Astrocyte (in vitro differentiated cells and primary cell): Measurements from ENCODE around the gene DNAH11. TPM values are rescaled to one million over a fixed set of nuclear protein-coding genes. Genes with fewer than 3 reads are reported as not detected.

Experiments used
- DNase-seq: peaks from one replicate; pipeline ENCODE4 v3.0.0-alpha.2; 2010; ENCODE audit warnings: low read depth
- FAIRE-seq: peaks from 2 replicates; lab custom pipeline; 2011; peaks lifted over from hg19 to GRCh38; lab: Jason Lieb, UNC
- H2AFZ ChIP-seq: 2 replicates; pipeline ENCODE4 v1.6.0; 2012; ENCODE audit warnings: low read depth, low read length, inconsistent platforms
- H3K27ac ChIP-seq: 2 replicates; pipeline ENCODE4 v1.5.1; 2011; ENCODE audit warnings: low read depth, low read length, inconsistent platforms
- H3K27me3 ChIP-seq: 2 replicates; pipeline ENCODE4 v1.6.0; 2011; ENCODE audit warnings: low read length, inconsistent platforms; ENCODE audit not compliant: insufficient read depth
- H3K36me3 ChIP-seq: 2 replicates; pipeline ENCODE4 v1.5.1; 2011; ENCODE audit warnings: low read length, inconsistent platforms; ENCODE audit not compliant: insufficient read depth
- H3K4me1 ChIP-seq: 2 replicates; pipeline ENCODE4 v1.5.1; 2011; ENCODE audit warnings: low read length, inconsistent platforms; ENCODE audit not compliant: insufficient read depth
- H3K4me2 ChIP-seq: 2 replicates; pipeline ENCODE4 v1.6.0; 2012; ENCODE audit warnings: low read length, inconsistent platforms
- H3K4me3 ChIP-seq: 2 replicates; pipeline ENCODE4 v1.5.1; 2011; ENCODE audit warnings: low read depth, mild to moderate bottlenecking, low read length, inconsistent platforms; ENCODE audit not compliant: insufficient read depth
- H3K79me2 ChIP-seq: 2 replicates; pipeline ENCODE4 v1.6.0; 2012; ENCODE audit warnings: mild to moderate bottlenecking, low read length, inconsistent platforms; ENCODE audit not compliant: insufficient read depth
- H3K9ac ChIP-seq: 2 replicates; pipeline ENCODE4 v1.6.0; 2012; ENCODE audit warnings: mild to moderate bottlenecking, low read length, inconsistent platforms
- H3K9me3 ChIP-seq: 2 replicates; pipeline ENCODE4 v1.5.1; 2012; ENCODE audit warnings: low read depth, mild to moderate bottlenecking, low read length, inconsistent platforms; ENCODE audit not compliant: insufficient read depth
- H4K20me1 ChIP-seq: 2 replicates; pipeline ENCODE4 v1.6.0; 2012; ENCODE audit warnings: low read length, inconsistent platforms; ENCODE audit not compliant: insufficient read depth
- H3K27ac Mint-ChIP-seq: one replicate; pipeline ENCODE4 v1.8.0; 2021; ENCODE audit warnings: mild to moderate bottlenecking, mixed read lengths; ENCODE audit not compliant: unreplicated experiment
- H3K27me3 Mint-ChIP-seq: one replicate; pipeline ENCODE4 v1.8.0; 2021; ENCODE audit warnings: low read depth, mixed read lengths; ENCODE audit not compliant: unreplicated experiment
- H3K36me3 Mint-ChIP-seq: one replicate; pipeline ENCODE4 v1.8.0; 2021; ENCODE audit warnings: low read depth, mixed read lengths; ENCODE audit not compliant: unreplicated experiment
- H3K4me1 Mint-ChIP-seq: one replicate; pipeline ENCODE4 v1.8.0; 2021; ENCODE audit warnings: low read depth, mixed read lengths; ENCODE audit not compliant: unreplicated experiment
- H3K4me3 Mint-ChIP-seq: one replicate; pipeline ENCODE4 v1.8.0; 2021; ENCODE audit warnings: mild to moderate bottlenecking, moderate library complexity, mixed read lengths; ENCODE audit not compliant: unreplicated experiment
- H3K9me3 Mint-ChIP-seq: one replicate; pipeline ENCODE4 v1.8.0; 2021; ENCODE audit warnings: mild to moderate bottlenecking, mixed read lengths; ENCODE audit not compliant: unreplicated experiment
- CTCF ChIP-seq: IDR thresholded peaks from 2 replicates; pipeline ENCODE4 v1.5.1; 2011; ENCODE audit warnings: low read depth, mild to moderate bottlenecking, inconsistent platforms, low read length, moderate library complexity; ENCODE audit not compliant: insufficient read depth
- EZH2 ChIP-seq: IDR thresholded peaks from 2 replicates; pipeline ENCODE4 v1.6.1; 2012; ENCODE audit warnings: mild to moderate bottlenecking, low read length, inconsistent platforms; ENCODE audit not compliant: insufficient read depth
- total RNA-seq: library from RNA; stranded (reverse); gene quantifications from 2 replicates; pipeline ENCODE4 v1.2.1, GENCODE V29; 2021

Gene DNAH11
- total RNA-seq, 1 donor from 2014 or later, result 0.43 TPM

GRCh38 chr7:21805791-21806190 lies 263.0 kb downstream of the DNAH11 start:
- no peaks in the 10 kb centered on the region for H3K4me1 ChIP-seq
- H3K9ac ChIP-seq, result no peak overlapping the region
- no peaks in the 10 kb centered on the region for H3K36me3 Mint-ChIP-seq
- FAIRE-seq (no peak), DNase-seq (no peak)
- H3K9me3 ChIP-seq, result no peaks in the 10 kb centered on the region
- H4K20me1 ChIP-seq, result no peaks in the 10 kb centered on the region
- no peaks in the 10 kb centered on the region for H3K9me3 Mint-ChIP-seq
- H3K4me2 ChIP-seq, result no peak overlapping the region
- H3K36me3 ChIP-seq, result no peaks in the 10 kb centered on the region
- H3K4me3 ChIP-seq, result no peak overlapping the region
- H3K79me2 ChIP-seq, result no peaks in the 10 kb centered on the region
- no peaks in the 10 kb centered on the region for H3K4me1 Mint-ChIP-seq
- H3K27ac Mint-ChIP-seq, result no peak overlapping the region
- H2AFZ ChIP-seq, result no peak overlapping the region
- no peak overlapping the region for H3K4me3 Mint-ChIP-seq
- H3K27me3 Mint-ChIP-seq, result no peaks in the 10 kb centered on the region
- TF ChIP-seq EZH2, result no peak
- TF ChIP-seq CTCF, result no peak
- H3K27ac ChIP-seq, result no peak overlapping the region
- H3K27me3 ChIP-seq, result no peaks in the 10 kb centered on the region

- H3K9me3 Mint-ChIP-seq, result no peaks in the 10 kb centered on the region
- FAIRE-seq, result no peak
These were observed 263.5 kb downstream of the DNAH11 start for GRCh38 chr7:21806388-21806787.

More at GRCh38 chr7:21806388-21806787, 263.5 kb downstream of the DNAH11 start:
- Mint-ChIP-seq H3K27ac (no peak overlapping the region), H3K4me3 (no peak overlapping the region), H3K4me1 (no peaks in the 10 kb centered on the region), H3K36me3 (no peaks in the 10 kb centered on the region), H3K27me3 (no peaks in the 10 kb centered on the region)
- no peak for DNase-seq
- no peaks in the 10 kb centered on the region for H3K4me1 ChIP-seq
- H3K9me3 ChIP-seq, result no peaks in the 10 kb centered on the region
- H3K79me2 ChIP-seq, result no peaks in the 10 kb centered on the region
- H3K4me3 ChIP-seq, result no peak overlapping the region
- H2AFZ ChIP-seq, result no peak overlapping the region
- no peak overlapping the region for H3K4me2 ChIP-seq
- no peaks in the 10 kb centered on the region for H3K36me3 ChIP-seq
- no peaks in the 10 kb centered on the region for H3K27me3 ChIP-seq
- H3K9ac ChIP-seq, result no peak overlapping the region
- no peak for TF ChIP-seq EZH2
- no peak for TF ChIP-seq CTCF
- H4K20me1 ChIP-seq, result no peaks in the 10 kb centered on the region
- no peak overlapping the region for H3K27ac ChIP-seq
